Measurements from ENCODE around the gene MAX.

The MAX gene

GRCh38 chr14:65077318-65077717 is 25.0 kb downstream of the MAX start:
- Histone ChIP-seq H2BK120ac (ENCODE audit: low read depth, low read length) (no peak overlapping the region), H3K36me3 (ENCODE audit: control insufficient read depth in 1 of 2, insufficient read depth in 2 of 2, low read depth in 1 of 2, low read length in 2 of 2) (peaks cover 57 to 98% of the 10 kb centered on the region in 2 experiments), H2BK15ac (ENCODE audit: low read depth, poor library complexity, severe bottlenecking) (no peak overlapping the region), H3K27me3 (ENCODE audit: control insufficient read depth in 1 of 2, insufficient read depth in 1 of 2, low read length in 2 of 2) (no peaks in the 10 kb centered on the region), H4K8ac (ENCODE audit: low read length) (no peak overlapping the region), H3K14ac (ENCODE audit: low read length in 2 of 2) (no peak overlapping the region), H3K4ac (ENCODE audit: low read depth in 1 of 2, low read length in 2 of 2) (no peak overlapping the region), H3K79me1 (replicated peaks; ENCODE audit: low read length, poor library complexity, severe bottlenecking) (peaks cover 40% of the 10 kb centered on the region), H2BK5ac (ENCODE audit: low read depth, low read length, poor library complexity, severe bottlenecking) (no peak overlapping the region), H3K9ac (ENCODE audit: low read length) (no peak overlapping the region), H3K4me3 (ENCODE audit: insufficient read depth in 1 of 2, low read depth in 1 of 2, low read length in 2 of 2) (no peak overlapping the region), H3K23ac (ENCODE audit: low read length in 2 of 2) (no peak overlapping the region), H2AFZ (ENCODE audit: low read depth, low read length) (no peak overlapping the region), H2AK5ac (ENCODE audit: low read length, severe bottlenecking) (no peak overlapping the region), H3K4me1 (ENCODE audit: control insufficient read depth, insufficient read depth, low read depth, low read length) (peaks cover 4% of the 10 kb centered on the region), H3K27ac (ENCODE audit: low read length, poor library complexity, severe bottlenecking) (no peak overlapping the region), H2BK12ac (ENCODE audit: low read length in 2 of 2) (no peak overlapping the region), H3K9me3 (ENCODE audit: control insufficient read depth, low read length) (no peaks in the 10 kb centered on the region), H3K18ac (ENCODE audit: low read depth in 1 of 2, low read length in 2 of 2) (no peak overlapping the region), H3K4me2 (ENCODE audit: low read length, poor library complexity, severe bottlenecking) (no peak overlapping the region), H4K91ac (ENCODE audit: low read length) (no peak overlapping the region)
- 100% methylated on average over 2 of the region's 2 CpGs for WGBS
- DNase-seq: no peak

DNA sequence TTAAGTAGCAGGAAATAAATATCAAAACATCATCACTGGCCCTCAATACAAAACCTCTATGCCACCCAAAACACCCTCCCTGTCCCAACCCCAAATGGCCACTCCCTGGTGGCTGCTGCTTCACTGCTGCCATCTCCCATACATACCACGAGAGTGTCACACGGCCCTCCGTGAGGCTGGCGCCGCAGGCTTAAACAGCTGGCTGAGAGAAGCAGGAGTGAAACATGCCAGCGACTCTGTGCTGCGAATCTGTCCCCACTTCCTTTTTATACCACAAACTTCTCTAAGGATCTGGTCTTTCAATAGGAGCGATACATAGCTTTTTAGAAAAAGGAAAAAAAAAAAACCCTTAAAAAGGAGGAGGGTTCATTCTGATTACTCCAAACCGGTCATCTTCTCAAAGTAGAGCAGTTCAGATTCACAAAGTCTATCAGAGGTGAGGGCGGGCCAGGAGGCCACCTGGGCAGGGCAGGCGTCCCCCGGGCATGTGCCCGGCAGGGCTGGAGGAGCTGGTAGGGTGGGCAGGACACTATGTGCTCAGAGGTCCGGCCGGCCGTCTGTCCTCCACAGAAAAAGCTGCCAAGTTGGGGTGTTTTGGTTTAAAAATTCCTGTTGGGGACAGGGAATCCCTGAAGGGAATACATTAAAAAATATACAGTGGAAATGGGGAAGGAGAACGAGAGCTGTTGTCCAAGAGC is 26.5 kb downstream of the MAX start:
- Histone ChIP-seq H2AK5ac (ENCODE audit: low read length, severe bottlenecking) (no peak overlapping the region), H2BK5ac (ENCODE audit: low read depth, low read length, poor library complexity, severe bottlenecking) (no peak overlapping the region), H3K4ac (ENCODE audit: low read depth in 1 of 2, low read length in 2 of 2) (no peak overlapping the region), H3K4me3 (ENCODE audit: insufficient read depth in 1 of 2, low read depth in 1 of 2, low read length in 2 of 2) (no peak overlapping the region), H2BK15ac (ENCODE audit: low read depth, poor library complexity, severe bottlenecking) (no peak overlapping the region), H3K23ac (ENCODE audit: low read length in 2 of 2) (no peak overlapping the region), H3K18ac (ENCODE audit: low read depth in 1 of 2, low read length in 2 of 2) (no peak overlapping the region), H4K8ac (ENCODE audit: low read length) (no peak overlapping the region), H3K4me2 (ENCODE audit: low read length, poor library complexity, severe bottlenecking) (no peak overlapping the region), H3K9ac (ENCODE audit: low read length) (no peak overlapping the region), H3K27ac (ENCODE audit: low read length, poor library complexity, severe bottlenecking) (no peak overlapping the region), H2BK12ac (ENCODE audit: low read length in 2 of 2) (no peak overlapping the region), H3K4me1 (ENCODE audit: control insufficient read depth, insufficient read depth, low read depth, low read length) (peaks cover 2% of the 10 kb centered on the region), H3K79me1 (replicated peaks; ENCODE audit: low read length, poor library complexity, severe bottlenecking) (peaks cover 40% of the 10 kb centered on the region), H3K36me3 (ENCODE audit: control insufficient read depth in 1 of 2, insufficient read depth in 2 of 2, low read depth in 1 of 2, low read length in 2 of 2) (peaks cover 54 to 90% of the 10 kb centered on the region in 2 experiments), H2BK120ac (ENCODE audit: low read depth, low read length) (no peak overlapping the region), H4K91ac (ENCODE audit: low read length) (no peak overlapping the region), H2AFZ (ENCODE audit: low read depth, low read length) (no peak overlapping the region), H3K9me3 (ENCODE audit: control insufficient read depth, low read length) (no peaks in the 10 kb centered on the region), H3K27me3 (ENCODE audit: control insufficient read depth in 1 of 2, insufficient read depth in 1 of 2, low read length in 2 of 2) (no peaks in the 10 kb centered on the region), H3K14ac (ENCODE audit: low read length in 2 of 2) (no peak overlapping the region)
- no peak for DNase-seq
- 95% methylated on average over 15 of the region's 17 CpGs for WGBS

DNA sequence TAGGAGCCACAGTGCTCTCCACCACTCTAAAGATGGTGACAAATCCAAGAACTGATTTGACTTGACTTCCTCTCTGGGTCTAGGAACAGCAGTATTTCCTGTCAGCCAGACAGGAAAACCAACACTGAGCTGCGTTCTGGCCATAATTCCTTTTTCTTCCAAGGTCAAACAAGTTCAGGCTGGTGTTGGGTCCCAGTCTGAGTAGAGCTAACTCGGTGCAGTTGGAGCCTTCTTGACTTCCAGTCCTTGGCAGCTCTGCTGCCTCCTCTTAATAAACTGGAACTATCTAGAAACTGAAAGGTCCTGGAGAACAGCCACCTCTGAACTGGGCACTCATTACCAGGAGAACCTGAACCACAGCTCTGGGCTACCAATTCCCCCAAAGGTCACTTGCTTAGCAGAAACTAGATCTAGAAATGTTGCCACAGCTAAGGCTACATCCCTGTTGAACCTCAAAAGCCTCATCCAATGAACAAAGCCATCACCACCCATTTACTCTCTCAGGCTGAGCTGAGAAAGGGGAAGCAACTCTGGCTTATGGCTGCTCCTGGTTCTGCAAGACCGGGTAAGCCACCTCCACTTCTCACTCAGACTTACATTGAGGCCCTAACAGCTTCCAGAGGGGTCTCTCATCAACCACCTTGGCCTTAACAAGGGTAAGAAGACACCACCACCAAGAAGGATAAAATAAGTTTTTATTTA is 27.7 kb downstream of the MAX start:
- Histone ChIP-seq H3K18ac (ENCODE audit: low read depth in 1 of 2, low read length in 2 of 2) (no peak overlapping the region), H3K9me3 (ENCODE audit: control insufficient read depth, low read length) (no peaks in the 10 kb centered on the region), H3K4me2 (ENCODE audit: low read length, poor library complexity, severe bottlenecking) (no peak overlapping the region), H3K4me1 (ENCODE audit: control insufficient read depth, insufficient read depth, low read depth, low read length) (peaks cover 5% of the 10 kb centered on the region), H3K4ac (ENCODE audit: low read depth in 1 of 2, low read length in 2 of 2) (no peak overlapping the region), H2AK5ac (ENCODE audit: low read length, severe bottlenecking) (no peak overlapping the region), H4K91ac (ENCODE audit: low read length) (no peak overlapping the region), H3K27me3 (ENCODE audit: control insufficient read depth in 1 of 2, insufficient read depth in 1 of 2, low read length in 2 of 2) (no peaks in the 10 kb centered on the region), H2BK15ac (ENCODE audit: low read depth, poor library complexity, severe bottlenecking) (no peak overlapping the region), H3K36me3 (ENCODE audit: control insufficient read depth in 1 of 2, insufficient read depth in 2 of 2, low read depth in 1 of 2, low read length in 2 of 2) (peaks cover 60 to 90% of the 10 kb centered on the region in 2 experiments), H4K8ac (ENCODE audit: low read length) (no peak overlapping the region), H2BK5ac (ENCODE audit: low read depth, low read length, poor library complexity, severe bottlenecking) (no peak overlapping the region), H3K4me3 (ENCODE audit: insufficient read depth in 1 of 2, low read depth in 1 of 2, low read length in 2 of 2) (no peak overlapping the region), H3K27ac (ENCODE audit: low read length, poor library complexity, severe bottlenecking) (no peak overlapping the region), H2BK12ac (ENCODE audit: low read length in 2 of 2) (no peak overlapping the region), H2BK120ac (ENCODE audit: low read depth, low read length) (no peak overlapping the region), H3K14ac (ENCODE audit: low read length in 2 of 2) (no peak overlapping the region), H2AFZ (ENCODE audit: low read depth, low read length) (no peak overlapping the region), H3K23ac (ENCODE audit: low read length in 2 of 2) (no peak overlapping the region), H3K79me1 (replicated peaks; ENCODE audit: low read length, poor library complexity, severe bottlenecking) (peaks cover 41% of the 10 kb centered on the region), H3K9ac (ENCODE audit: low read length) (no peak overlapping the region)
- DNase-seq: no peak
- 72% methylated on average over 3 of the region's 3 CpGs for WGBS

DNA sequence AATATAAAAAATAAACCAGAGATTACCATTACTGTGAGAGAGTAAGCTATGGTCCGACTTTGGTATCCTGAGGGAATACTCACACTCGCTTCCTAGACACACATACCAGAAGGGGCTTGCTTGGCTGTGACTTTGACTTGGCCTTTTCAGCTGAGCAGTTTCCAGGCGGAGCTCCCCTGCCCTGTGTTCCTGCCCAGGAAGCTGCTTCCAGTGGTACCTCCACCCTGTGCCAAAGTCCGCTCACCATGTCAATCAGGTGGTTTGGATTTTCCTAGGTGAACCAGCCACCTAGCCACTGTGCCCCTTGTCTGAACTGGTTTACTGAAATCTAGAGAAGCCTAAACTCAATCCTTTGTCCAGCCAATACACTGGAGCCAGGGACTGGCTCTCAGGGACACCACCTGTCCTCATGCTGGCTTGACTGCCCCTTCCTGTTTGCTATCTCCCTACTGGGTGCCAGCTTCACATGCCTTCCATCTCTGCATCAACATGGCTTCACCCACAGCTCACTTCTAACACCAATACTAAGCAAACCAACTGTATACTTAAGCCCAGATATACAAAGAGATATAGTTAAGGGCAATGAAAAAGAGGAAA is 28.6 kb downstream of the MAX start:
- Histone ChIP-seq H3K14ac (ENCODE audit: low read length in 2 of 2) (no peak overlapping the region), H3K4me2 (ENCODE audit: low read length, poor library complexity, severe bottlenecking) (no peak overlapping the region), H2AK5ac (ENCODE audit: low read length, severe bottlenecking) (no peak overlapping the region), H2BK12ac (ENCODE audit: low read length in 2 of 2) (no peak overlapping the region), H3K79me1 (replicated peaks; ENCODE audit: low read length, poor library complexity, severe bottlenecking) (peaks cover 36% of the 10 kb centered on the region), H3K9ac (ENCODE audit: low read length) (no peak overlapping the region), H2BK5ac (ENCODE audit: low read depth, low read length, poor library complexity, severe bottlenecking) (no peak overlapping the region), H2BK120ac (ENCODE audit: low read depth, low read length) (no peak overlapping the region), H4K91ac (ENCODE audit: low read length) (no peak overlapping the region), H3K27ac (ENCODE audit: low read length, poor library complexity, severe bottlenecking) (no peak overlapping the region), H3K23ac (ENCODE audit: low read length in 2 of 2) (peak overlapping the region in 1 of 2 experiments; percentile 38), H3K4me1 (ENCODE audit: control insufficient read depth, insufficient read depth, low read depth, low read length) (peaks cover 5% of the 10 kb centered on the region), H2BK15ac (ENCODE audit: low read depth, poor library complexity, severe bottlenecking) (no peak overlapping the region), H4K8ac (ENCODE audit: low read length) (no peak overlapping the region), H3K4me3 (ENCODE audit: insufficient read depth in 1 of 2, low read depth in 1 of 2, low read length in 2 of 2) (no peak overlapping the region), H2AFZ (ENCODE audit: low read depth, low read length) (no peak overlapping the region), H3K27me3 (ENCODE audit: control insufficient read depth in 1 of 2, insufficient read depth in 1 of 2, low read length in 2 of 2) (no peaks in the 10 kb centered on the region), H3K9me3 (ENCODE audit: control insufficient read depth, low read length) (no peaks in the 10 kb centered on the region), H3K18ac (ENCODE audit: low read depth in 1 of 2, low read length in 2 of 2) (no peak overlapping the region), H3K4ac (ENCODE audit: low read depth in 1 of 2, low read length in 2 of 2) (no peak overlapping the region), H3K36me3 (ENCODE audit: control insufficient read depth in 1 of 2, insufficient read depth in 2 of 2, low read depth in 1 of 2, low read length in 2 of 2) (peaks cover 66 to 90% of the 10 kb centered on the region in 2 experiments)
- DNase-seq: no peak
- WGBS: 96% methylated on average over 4 of the region's 4 CpGs
